CMK (cell line): ENCODE measurements around the gene TUBB2A.
"Not testable (repeated sequence)": the region's sequence is repeated elsewhere in the genome, so short reads cannot be mapped to it uniquely, and the experiment has no call there.

ENCODE experiments used
- DNase-seq: peaks from one replicate; pipeline ENCODE4 v3.0.0-alpha.2; 2010; ENCODE audit warnings: low read depth

TUBB2A gene

GRCh38 chr6:3179945-3180344 is 22.6 kb upstream of the TUBB2A start:
- DNase-seq: not testable (repeated sequence)

GRCh38 chr6:3178666-3179065 is 21.3 kb upstream of the TUBB2A start:
- DNase-seq: not testable (repeated sequence)

- no peak for DNase-seq
Observed at GRCh38 chr6:3176562-3177355, 19.4 kb upstream of the TUBB2A start.

GRCh38 chr6:3175715-3176402 is 18.5 kb upstream of the TUBB2A start:
- no peak for DNase-seq

- not testable (repeated sequence) for DNase-seq
Observed at GRCh38 chr6:3173636-3174089, 16.3 kb upstream of the TUBB2A start.

GRCh38 chr6:3172789-3173188 is 15.4 kb upstream of the TUBB2A start:
- DNase-seq: not testable (repeated sequence)

GRCh38 chr6:3171313-3172175 is 14.2 kb upstream of the TUBB2A start:
- not testable (repeated sequence) for DNase-seq

- not testable (repeated sequence) for DNase-seq
Observed at GRCh38 chr6:3170676-3171075, 13.3 kb upstream of the TUBB2A start.

GRCh38 chr6:3168046-3168445 is 10.7 kb upstream of the TUBB2A start:
- not testable (repeated sequence) for DNase-seq

- not testable (repeated sequence) for DNase-seq
Observed at GRCh38 chr6:3166535-3167225, 9.3 kb upstream of the TUBB2A start.

GRCh38 chr6:3165631-3166534 is 8.5 kb upstream of the TUBB2A start:
- no peak for DNase-seq

- no peak for DNase-seq
Observed at GRCh38 chr6:3164388-3164787, 7.0 kb upstream of the TUBB2A start.

GRCh38 chr6:3163248-3163594 is 5.9 kb upstream of the TUBB2A start:
- no peak for DNase-seq

- peak; percentile 61 for DNase-seq
Observed at GRCh38 chr6:3162565-3163247, 5.4 kb upstream of the TUBB2A start.

- DNase-seq: no peak
Observed at GRCh38 chr6:3162067-3162497, 4.7 kb upstream of the TUBB2A start.

- no peak for DNase-seq
Observed at GRCh38 chr6:3159805-3160781, 2.7 kb upstream of the TUBB2A start.

GRCh38 chr6:3156184-3157130 is 887 bp downstream of the TUBB2A start:
- not testable (repeated sequence) for DNase-seq

GRCh38 chr6:3155416-3155815 is 1.9 kb downstream of the TUBB2A start:
- not testable (repeated sequence) for DNase-seq
